Measurements from ENCODE around the gene KRT80. TPM values are rescaled to one million over a fixed set of nuclear protein-coding genes. Genes with fewer than 3 reads are reported as not detected.
A peak's percentile ranks its signal among the peaks of the same experiment; 100 is the strongest.

KRT80 gene
- total RNA-seq, 4 donors from 2014 or later: 0.16 to 0.54 (median 0.31) TPM; not detected in 1

DNA sequence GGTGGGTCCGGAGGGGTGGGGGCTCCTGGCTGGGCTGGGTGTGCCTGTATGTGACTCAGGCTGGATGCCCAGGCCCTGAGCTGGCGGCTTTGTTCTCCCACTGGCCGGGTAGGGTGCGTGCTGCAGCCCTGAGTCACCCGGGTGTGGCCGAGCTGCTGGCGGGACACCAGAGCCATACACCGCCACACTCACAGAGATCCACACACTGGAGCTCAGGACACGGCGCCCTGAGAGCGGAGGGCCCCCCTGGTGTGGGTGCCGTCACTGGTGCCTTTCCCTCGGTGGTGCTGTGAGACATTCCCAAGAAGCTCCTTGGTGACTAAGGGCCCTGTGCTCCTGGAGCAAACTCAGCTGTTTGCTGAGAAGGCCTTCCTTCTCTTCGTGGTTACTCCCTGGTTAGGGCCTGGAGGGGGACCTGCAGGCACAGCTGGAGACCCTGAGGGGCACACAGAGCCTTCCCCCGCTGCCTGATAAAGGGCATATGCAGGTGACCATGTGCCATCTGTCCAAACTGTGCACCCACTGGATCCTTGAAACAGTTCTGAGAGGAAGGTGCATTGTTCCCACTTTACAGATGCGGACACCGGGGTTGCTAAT, 44.3 kb downstream of the KRT80 start:
- H3K4me1 ChIP-seq: peaks cover 6 to 61% (median 39%) of the 10 kb centered on the region in 3 donors
- H3K4me3 ChIP-seq: no peak overlapping the region
- H3K27ac ChIP-seq: peak overlapping the region; percentile 64 to 91 (median 86)
- H3K36me3 ChIP-seq: no peaks in the 10 kb centered on the region
- no peaks in the 10 kb centered on the region for H3K9me3 ChIP-seq
- ATAC-seq: peak; percentile 95
- peaks cover 3% of the 10 kb centered on the region for H3K27me3 ChIP-seq
- no peak for TF ChIP-seq EP300 (IDR thresholded peaks at IDR 0.05)
- peak in 1 of 2 donors; percentile 23 for TF ChIP-seq POLR2A (IDR thresholded peaks at IDR 0.05)
- TF ChIP-seq, protein P1, sequence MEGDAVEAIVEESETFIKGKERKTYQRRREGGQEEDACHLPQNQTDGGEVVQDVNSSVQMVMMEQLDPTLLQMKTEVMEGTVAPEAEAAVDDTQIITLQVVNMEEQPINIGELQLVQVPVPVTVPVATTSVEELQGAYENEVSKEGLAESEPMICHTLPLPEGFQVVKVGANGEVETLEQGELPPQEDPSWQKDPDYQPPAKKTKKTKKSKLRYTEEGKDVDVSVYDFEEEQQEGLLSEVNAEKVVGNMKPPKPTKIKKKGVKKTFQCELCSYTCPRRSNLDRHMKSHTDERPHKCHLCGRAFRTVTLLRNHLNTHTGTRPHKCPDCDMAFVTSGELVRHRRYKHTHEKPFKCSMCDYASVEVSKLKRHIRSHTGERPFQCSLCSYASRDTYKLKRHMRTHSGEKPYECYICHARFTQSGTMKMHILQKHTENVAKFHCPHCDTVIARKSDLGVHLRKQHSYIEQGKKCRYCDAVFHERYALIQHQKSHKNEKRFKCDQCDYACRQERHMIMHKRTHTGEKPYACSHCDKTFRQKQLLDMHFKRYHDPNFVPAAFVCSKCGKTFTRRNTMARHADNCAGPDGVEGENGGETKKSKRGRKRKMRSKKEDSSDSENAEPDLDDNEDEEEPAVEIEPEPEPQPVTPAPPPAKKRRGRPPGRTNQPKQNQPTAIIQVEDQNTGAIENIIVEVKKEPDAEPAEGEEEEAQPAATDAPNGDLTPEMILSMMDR (IDR thresholded peaks at IDR 0.05): no peak
- peak; percentile 77 for TF ChIP-seq POLR2AphosphoS5 (IDR thresholded peaks at IDR 0.05)
- WGBS, 2 donors (ENCODE audit: low coverage in 1 of 2): 60% methylated on average over 1 of the region's 17 CpGs; no CpG with 5 or more reads in 1 of the 2 donors

DNA sequence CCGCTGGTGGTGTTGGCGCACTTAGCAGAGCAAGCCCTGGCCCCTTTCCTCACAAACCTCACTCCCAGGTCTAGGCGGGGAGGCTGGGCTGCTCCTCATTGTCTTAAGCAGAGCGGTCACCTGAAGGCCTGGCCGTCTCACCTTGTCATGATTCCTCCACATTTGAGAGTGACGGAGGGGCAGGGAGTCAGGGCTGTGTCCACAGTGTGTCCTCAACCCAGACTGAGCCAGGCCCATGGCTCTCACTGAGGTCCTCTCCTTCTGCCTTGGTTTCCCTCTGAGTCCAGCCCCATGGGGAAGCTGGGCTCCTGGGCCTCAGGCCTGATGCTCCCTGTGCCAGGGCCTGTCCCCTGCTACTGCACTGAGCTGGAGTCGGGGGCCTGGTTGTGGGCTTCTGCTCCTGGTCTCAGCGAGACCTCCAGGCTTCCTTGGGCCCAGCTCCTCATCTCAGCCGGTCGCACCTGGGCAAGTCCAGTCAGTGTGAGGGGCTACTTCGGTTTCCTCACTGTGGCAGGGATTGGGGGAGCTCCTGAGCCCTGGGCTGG, 44.9 kb downstream of the KRT80 start:
- Histone ChIP-seq H3K27me3 (no peaks in the 10 kb centered on the region), H3K4me3 (no peak overlapping the region), H3K4me1 (peaks cover 6 to 56% (median 33%) of the 10 kb centered on the region in 3 donors), H3K9me3 (no peaks in the 10 kb centered on the region), H3K36me3 (no peaks in the 10 kb centered on the region), H3K27ac (peak overlapping the region; percentile 61 to 91 (median 86))
- TF ChIP-seq, protein P1 (IDR thresholded peaks at IDR 0.05): no peak
- TF ChIP-seq EP300 (IDR thresholded peaks at IDR 0.05) (no peak), POLR2AphosphoS5 (IDR thresholded peaks at IDR 0.05) (no peak), POLR2A (IDR thresholded peaks at IDR 0.05) (no peak)
- 97% methylated on average over 5 of the region's 11 CpGs; no CpG with 5 or more reads in 1 of the 2 donors for WGBS, 2 donors (ENCODE audit: low coverage in 1 of 2)
- ATAC-seq: no peak

DNA sequence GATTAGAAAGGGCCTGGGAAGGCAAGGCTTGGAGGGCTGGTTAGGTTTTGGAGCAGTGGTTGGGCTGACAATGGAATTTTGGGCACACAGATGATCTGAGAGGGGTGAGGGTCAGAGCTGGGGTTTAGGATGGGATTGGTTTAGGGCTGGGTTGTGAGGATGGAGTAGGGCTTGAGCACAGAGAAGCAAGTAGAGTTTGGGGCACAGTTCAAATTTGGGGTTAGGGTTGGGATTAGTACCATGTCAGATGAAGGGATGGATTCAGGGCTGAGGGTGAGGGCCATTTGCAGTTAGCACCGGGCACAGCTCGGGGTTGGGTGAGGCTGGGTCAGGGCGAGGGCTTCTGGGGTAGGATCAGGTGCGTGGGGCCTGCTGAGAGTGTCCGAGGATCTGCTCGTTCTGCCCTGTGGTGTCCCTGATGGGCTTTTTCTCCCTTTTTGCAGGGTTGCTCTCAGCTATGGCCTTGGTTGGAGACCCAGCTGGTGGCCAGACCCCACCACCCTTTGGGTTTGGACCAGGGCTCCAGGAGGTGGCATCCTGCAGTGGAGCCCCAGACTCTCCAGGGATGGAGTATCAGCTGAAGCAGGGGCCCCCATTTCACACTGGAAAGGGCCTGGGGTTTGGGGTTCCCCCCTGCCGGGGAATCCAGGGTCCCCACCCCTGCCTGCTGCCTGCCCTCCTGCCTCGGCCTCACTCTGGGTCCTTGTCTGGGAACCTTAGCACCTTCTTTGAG, 45.6 kb downstream of the KRT80 start:
- no peak for TF ChIP-seq POLR2AphosphoS5 (IDR thresholded peaks at IDR 0.05)
- TF ChIP-seq, protein P1 (IDR thresholded peaks at IDR 0.05): no peak
- TF ChIP-seq EP300 (IDR thresholded peaks at IDR 0.05): no peak
- TF ChIP-seq POLR2A (IDR thresholded peaks at IDR 0.05): no peak
- ATAC-seq: no peak
- Histone ChIP-seq H3K4me1 (peaks cover 6 to 50% (median 32%) of the 10 kb centered on the region in 3 donors), H3K27me3 (no peaks in the 10 kb centered on the region), H3K36me3 (no peaks in the 10 kb centered on the region), H3K4me3 (no peak overlapping the region), H3K9me3 (no peaks in the 10 kb centered on the region), H3K27ac (peak overlapping the region in 3 of 4 donors; percentile 85 to 91 (median 87))
- 90% methylated on average over 2 of the region's 8 CpGs; no CpG with 5 or more reads in 1 of the 2 donors for WGBS, 2 donors (ENCODE audit: low coverage in 1 of 2)

DNA sequence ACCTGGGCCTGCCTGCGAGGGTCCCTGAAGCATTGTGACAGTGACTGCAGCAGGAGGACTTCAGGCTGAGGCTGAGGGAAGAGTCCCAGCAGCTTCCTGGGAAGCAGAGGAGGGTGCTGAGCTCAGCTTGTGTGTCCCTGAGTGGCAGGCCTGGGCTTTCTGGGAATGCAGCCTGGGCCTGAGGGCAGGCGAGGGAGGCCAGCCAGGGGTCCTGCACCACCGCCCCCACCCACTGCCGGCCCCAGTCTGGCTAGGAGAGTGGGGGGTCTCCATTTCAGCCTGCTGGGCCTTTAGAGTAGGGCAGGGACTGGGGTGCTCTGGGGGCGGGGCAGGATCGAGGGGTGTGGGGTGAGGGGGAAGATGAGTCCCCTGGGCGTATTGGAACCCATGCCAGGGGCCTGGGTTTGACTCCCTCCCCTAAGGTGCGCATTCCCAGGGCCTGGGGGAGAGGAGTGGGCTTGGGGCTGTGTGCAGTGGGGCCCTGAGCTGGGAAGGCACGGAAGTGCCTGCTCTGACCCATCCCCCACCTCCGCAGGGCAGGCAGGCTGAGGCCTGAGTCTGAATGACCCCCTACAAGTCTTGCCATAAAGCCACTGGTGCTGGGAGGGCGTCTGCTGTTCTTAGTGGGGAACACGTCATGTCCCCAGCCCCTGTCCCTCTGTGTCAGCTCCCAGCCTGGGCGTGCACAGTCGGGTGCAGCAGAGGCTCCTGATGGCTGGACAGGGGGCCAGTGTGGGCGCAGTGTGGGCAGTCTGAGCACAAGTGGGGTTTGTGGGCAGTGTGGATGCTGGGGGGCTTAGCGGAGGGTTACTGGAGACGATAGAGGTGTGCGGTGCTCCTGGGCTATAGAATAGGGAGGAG, 46.4 kb downstream of the KRT80 start:
- ATAC-seq: no peak
- Histone ChIP-seq H3K9me3 (no peaks in the 10 kb centered on the region), H3K4me1 (peaks cover 6 to 50% (median 32%) of the 10 kb centered on the region in 3 donors), H3K4me3 (no peak overlapping the region), H3K36me3 (no peaks in the 10 kb centered on the region), H3K27ac (peak overlapping the region in 2 of 4 donors; percentile 85 to 87), H3K27me3 (no peaks in the 10 kb centered on the region)
- WGBS, 2 donors (ENCODE audit: low coverage in 1 of 2): 100% methylated on average over 3 of the region's 18 CpGs; no CpG with 5 or more reads in 1 of the 2 donors
- no peak for TF ChIP-seq EP300 (IDR thresholded peaks at IDR 0.05)
- TF ChIP-seq, protein P1 (IDR thresholded peaks at IDR 0.05): no peak
- TF ChIP-seq POLR2A (IDR thresholded peaks at IDR 0.05): no peak
- TF ChIP-seq POLR2AphosphoS5 (IDR thresholded peaks at IDR 0.05): no peak
